K562 (cell line): ENCODE data around the gene STX1B. TPM values are rescaled to one million over a fixed set of nuclear protein-coding genes. Genes with fewer than 3 reads are reported as not detected.

Source experiments
- BRCA1 ChIP-seq, 2 experiments: fragments of 450-650 bp in 1 of 2; sonication (generic) in 1 of 2; formaldehyde crosslinking in 1 of 2; IDR thresholded peaks; 2 replicates each; pipeline versions ENCODE4 v1.5.0 to v1.6.1; 2017 to 2020; ENCODE audit warnings: mild to moderate bottlenecking in 1 of 2, missing genetic modification reagents in 1 of 2
- CHD2 ChIP-seq: IDR thresholded peaks from 2 replicates; pipeline ENCODE4 v1.6.1; 2011; ENCODE audit warnings: low read depth, low read length
- CREB1 ChIP-seq, 2 experiments: sonication (generic) in 1 of 2; formaldehyde crosslinking in 1 of 2; IDR thresholded peaks; 2 replicates each; pipeline versions ENCODE4 v1.6.1 to v1.8.0; 2012 to 2022; ENCODE audit warnings: inconsistent platforms in 1 of 2, mild to moderate bottlenecking in 1 of 2, missing genetic modification reagents in 1 of 2, moderate library complexity in 1 of 2
- HCFC1 ChIP-seq: IDR thresholded peaks from 2 replicates; pipeline ENCODE4 v1.6.1; 2012; ENCODE audit warnings: low read depth, low read length, improper control_type of control experiment
- HNRNPH1 ChIP-seq: fragments of 200-400 bp; formaldehyde crosslinking; optimal IDR thresholded peaks from 2 replicates; pipeline ENCODE3; 2017; ENCODE audit warnings: low read depth, mild to moderate bottlenecking, low read length, moderate library complexity
- L3MBTL2 ChIP-seq: fragments of 450-650 bp; IDR thresholded peaks from 2 replicates; pipeline ENCODE4 v1.6.1; 2016; ENCODE audit warnings: mild to moderate bottlenecking, moderate library complexity
- NFYB ChIP-seq: IDR thresholded peaks from 2 replicates; pipeline ENCODE4 v1.6.1; 2011; ENCODE audit warnings: mild to moderate bottlenecking, moderate library complexity; ENCODE audit not compliant: insufficient read length; ENCODE audit errors: extremely low read depth
- PCBP2 ChIP-seq: fragments of 200-400 bp; formaldehyde crosslinking; IDR thresholded peaks from 2 replicates; pipeline ENCODE4 v1.6.1; 2018; ENCODE audit warnings: low read length, low read depth, mild to moderate bottlenecking, moderate library complexity; ENCODE audit not compliant: poor library complexity, severe bottlenecking
- PTTG1 ChIP-seq: fragments of 450-650 bp; IDR thresholded peaks from 2 replicates; pipeline ENCODE4 v1.6.1; 2016; ENCODE audit warnings: low read depth, mild to moderate bottlenecking, missing genetic modification characterization, missing compliant biosample characterization
- RBFOX2 ChIP-seq: fragments of 200-400 bp; formaldehyde crosslinking; IDR thresholded peaks from 2 replicates; pipeline ENCODE4 v1.6.1; 2017; ENCODE audit warnings: low read depth, mild to moderate bottlenecking, low read length, moderate library complexity
- SRSF9 ChIP-seq: fragments of 200-400 bp; formaldehyde crosslinking; IDR thresholded peaks from 2 replicates; pipeline ENCODE4 v1.6.1; 2017; ENCODE audit warnings: low read depth, low read length, borderline replicate concordance
- ZFX ChIP-seq: sonication (generic); formaldehyde crosslinking; IDR thresholded peaks from 2 replicates; pipeline ENCODE4 v1.8.0; 2022; ENCODE audit warnings: mild to moderate bottlenecking, missing genetic modification reagents, moderate library complexity
- polyA plus RNA-seq, 8 experiments: library from polyadenylated mRNA; depleted of rRNA in 4 of 8; stranded (reverse) in 5 of 8; unstranded in 3 of 8; fragments of >200 nt; fragmentation: Nextera tagmentation in 2 of 8; fragmentation: Illumina TruSeq in 1 of 8; extraction: Ambion mirVana in 2 of 8; extraction: Trizol in 1 of 8; gene quantifications; 2 replicates each; pipeline versions ENCODE4 v1.2.1 to v1.2.3, GENCODE V29; 2011 to 2014; ENCODE audit warnings: inconsistent platforms in 1 of 8, missing spikeins in 1 of 8
- total RNA-seq, 7 experiments: library from RNA; depleted of rRNA in 6 of 7; stranded (reverse); fragments of >200 nt in 6 of 7; fragmentation: Illumina TruSeq in 2 of 7; extraction: Trizol in 2 of 7; gene quantifications; 2 replicates each; pipeline versions ENCODE4 v1.2.1 to v1.2.3, GENCODE V29; 2011 to 2021; ENCODE audit warnings: low replicate concordance in 1 of 7
- TF ChIP-seq, protein P1 (sequence below): fragments of 200-800 bp; sonication (Bioruptor generic); IDR thresholded peaks from 2 replicates; pipeline ENCODE4 v1.6.1; 2017; ENCODE audit warnings: missing genetic modification characterization, missing compliant biosample characterization
- TF ChIP-seq, protein P2 (sequence below): fragments of 250-450 bp; sonication (Bioruptor Pico); IDR thresholded peaks from 2 replicates; pipeline ENCODE4 v1.5.0; 2021
- TF ChIP-seq, protein P3 (sequence below), 3 experiments: fragments of 200-800 bp in 1 of 3; sonication (Bioruptor generic) in 1 of 3; sonication (generic) in 1 of 3; formaldehyde crosslinking in 1 of 3; IDR thresholded peaks; 2 replicates each; pipeline versions ENCODE4 v1.6.1 to v1.8.0; 2016 to 2022; ENCODE audit warnings: mild to moderate bottlenecking in 2 of 3, missing compliant biosample characterization in 2 of 3, missing genetic modification characterization in 2 of 3, missing genetic modification reagents in 1 of 3
- TF ChIP-seq, protein P4 (sequence below): IDR thresholded peaks from 2 replicates; pipeline ENCODE4 v1.6.1; 2011; ENCODE audit warnings: borderline replicate concordance, low read depth, mild to moderate bottlenecking, moderate library complexity, low read length; ENCODE audit not compliant: insufficient read depth, poor library complexity, severe bottlenecking
- TF ChIP-seq, protein P5 (sequence below): fragments of 250-450 bp; sonication (Bioruptor Pico); IDR thresholded peaks from 2 replicates; pipeline ENCODE4 v1.8.0; 2022; ENCODE audit warnings: inconsistent platforms, mild to moderate bottlenecking, moderate library complexity, borderline replicate concordance

The STX1B gene
- total and polyA plus RNA-seq, 9 of the 15 experiments (the other 6 are each of a cell fraction or from before 2014, with no cell fraction given): 0.07 to 2.5 (median 0.86) TPM

DNA sequence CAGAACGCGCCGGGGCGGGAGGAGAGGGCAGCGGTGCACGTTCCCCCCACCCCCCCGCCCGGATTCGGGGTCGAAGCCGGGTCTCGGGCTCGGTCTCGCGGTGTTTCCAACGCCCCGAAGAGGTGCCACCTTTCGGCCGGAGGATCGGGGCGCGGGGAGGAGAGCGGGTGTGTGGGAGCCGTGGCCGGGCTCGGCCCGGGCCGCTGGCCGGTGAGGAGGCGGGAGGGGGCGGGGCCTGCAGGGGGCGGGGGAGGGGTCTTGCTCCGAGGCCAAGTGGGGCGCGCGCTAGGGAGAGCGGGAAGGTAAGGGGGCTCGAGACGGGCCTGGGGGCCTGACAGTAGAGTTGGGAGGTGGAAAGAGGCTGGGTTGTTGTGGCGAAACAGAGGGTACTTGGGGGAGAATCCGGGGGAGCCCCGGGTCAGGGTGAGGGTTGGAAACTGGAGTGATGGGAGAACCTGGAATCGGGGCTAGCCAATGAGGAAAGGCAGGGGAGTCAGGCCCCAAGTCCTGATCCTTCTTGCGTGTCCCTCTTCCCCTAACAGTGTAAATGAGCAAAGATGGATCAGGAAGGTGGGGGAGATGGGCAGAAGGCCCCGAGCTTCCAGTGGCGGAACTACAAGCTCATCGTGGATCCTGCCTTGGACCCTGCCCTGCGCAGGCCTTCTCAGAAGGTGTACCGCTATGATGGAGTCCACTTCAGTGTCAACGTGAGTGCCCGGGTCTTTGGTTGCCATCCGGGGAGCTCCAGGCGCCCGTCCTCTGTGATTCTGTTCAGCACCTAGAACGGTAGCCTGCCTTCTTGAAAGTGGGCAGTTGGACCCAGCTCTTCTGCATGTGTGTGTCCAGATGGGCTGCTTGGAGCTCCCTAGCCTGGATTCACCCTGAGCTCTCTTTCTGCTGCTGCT, 52.0 kb downstream of the STX1B start (continued):
- TF ChIP-seq, protein P1, sequence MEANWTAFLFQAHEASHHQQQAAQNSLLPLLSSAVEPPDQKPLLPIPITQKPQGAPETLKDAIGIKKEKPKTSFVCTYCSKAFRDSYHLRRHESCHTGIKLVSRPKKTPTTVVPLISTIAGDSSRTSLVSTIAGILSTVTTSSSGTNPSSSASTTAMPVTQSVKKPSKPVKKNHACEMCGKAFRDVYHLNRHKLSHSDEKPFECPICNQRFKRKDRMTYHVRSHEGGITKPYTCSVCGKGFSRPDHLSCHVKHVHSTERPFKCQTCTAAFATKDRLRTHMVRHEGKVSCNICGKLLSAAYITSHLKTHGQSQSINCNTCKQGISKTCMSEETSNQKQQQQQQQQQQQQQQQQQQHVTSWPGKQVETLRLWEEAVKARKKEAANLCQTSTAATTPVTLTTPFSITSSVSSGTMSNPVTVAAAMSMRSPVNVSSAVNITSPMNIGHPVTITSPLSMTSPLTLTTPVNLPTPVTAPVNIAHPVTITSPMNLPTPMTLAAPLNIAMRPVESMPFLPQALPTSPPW (CRISPR knock-in tag): peak; percentile 91; the same call in 1 of the 2 replicates
- TF ChIP-seq RBFOX2 (peak; percentile 58), BRCA1 (IDR thresholded peaks at IDR 0.05) (no peak), BRCA1 (CRISPR knock-in tag; IDR thresholded peaks at IDR 0.05) (0 out of 2 replicates have a peak, but pooled peaks have one; percentile 60), NFYB (peak; percentile 16), CHD2 (peak; percentile 79; the same call in 1 of the 2 replicates), HCFC1 (0 out of 2 replicates have a peak, but pooled peaks have one; percentile 6), ZFX (CRISPR knock-in tag) (no peak), L3MBTL2 (no peak), HNRNPH1 (no peak), SRSF9 (no peak), PCBP2 (no peak), PTTG1 (tag) (no peak), CREB1 (IDR thresholded peaks at IDR 0.05) (no peak), CREB1 (CRISPR knock-in tag; IDR thresholded peaks at IDR 0.05) (no peak)
- TF ChIP-seq, protein P2, sequence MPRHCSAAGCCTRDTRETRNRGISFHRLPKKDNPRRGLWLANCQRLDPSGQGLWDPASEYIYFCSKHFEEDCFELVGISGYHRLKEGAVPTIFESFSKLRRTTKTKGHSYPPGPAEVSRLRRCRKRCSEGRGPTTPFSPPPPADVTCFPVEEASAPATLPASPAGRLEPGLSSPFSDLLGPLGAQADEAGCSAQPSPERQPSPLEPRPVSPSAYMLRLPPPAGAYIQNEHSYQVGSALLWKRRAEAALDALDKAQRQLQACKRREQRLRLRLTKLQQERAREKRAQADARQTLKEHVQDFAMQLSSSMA: no peak
- TF ChIP-seq, protein P3, sequence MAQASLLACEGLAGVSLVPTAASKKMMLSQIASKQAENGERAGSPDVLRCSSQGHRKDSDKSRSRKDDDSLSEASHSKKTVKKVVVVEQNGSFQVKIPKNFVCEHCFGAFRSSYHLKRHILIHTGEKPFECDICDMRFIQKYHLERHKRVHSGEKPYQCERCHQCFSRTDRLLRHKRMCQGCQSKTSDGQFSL (CRISPR knock-in tag; IDR thresholded peaks at IDR 0.05): no peak
- TF ChIP-seq, protein P3 (tag; IDR thresholded peaks at IDR 0.05): peak in 1 of 2 experiments; percentile 77; a peak in 2 of 4 replicates
- TF ChIP-seq, protein P4, sequence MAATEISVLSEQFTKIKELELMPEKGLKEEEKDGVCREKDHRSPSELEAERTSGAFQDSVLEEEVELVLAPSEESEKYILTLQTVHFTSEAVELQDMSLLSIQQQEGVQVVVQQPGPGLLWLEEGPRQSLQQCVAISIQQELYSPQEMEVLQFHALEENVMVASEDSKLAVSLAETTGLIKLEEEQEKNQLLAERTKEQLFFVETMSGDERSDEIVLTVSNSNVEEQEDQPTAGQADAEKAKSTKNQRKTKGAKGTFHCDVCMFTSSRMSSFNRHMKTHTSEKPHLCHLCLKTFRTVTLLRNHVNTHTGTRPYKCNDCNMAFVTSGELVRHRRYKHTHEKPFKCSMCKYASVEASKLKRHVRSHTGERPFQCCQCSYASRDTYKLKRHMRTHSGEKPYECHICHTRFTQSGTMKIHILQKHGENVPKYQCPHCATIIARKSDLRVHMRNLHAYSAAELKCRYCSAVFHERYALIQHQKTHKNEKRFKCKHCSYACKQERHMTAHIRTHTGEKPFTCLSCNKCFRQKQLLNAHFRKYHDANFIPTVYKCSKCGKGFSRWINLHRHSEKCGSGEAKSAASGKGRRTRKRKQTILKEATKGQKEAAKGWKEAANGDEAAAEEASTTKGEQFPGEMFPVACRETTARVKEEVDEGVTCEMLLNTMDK: peak; percentile 94
- TF ChIP-seq, protein P5, sequence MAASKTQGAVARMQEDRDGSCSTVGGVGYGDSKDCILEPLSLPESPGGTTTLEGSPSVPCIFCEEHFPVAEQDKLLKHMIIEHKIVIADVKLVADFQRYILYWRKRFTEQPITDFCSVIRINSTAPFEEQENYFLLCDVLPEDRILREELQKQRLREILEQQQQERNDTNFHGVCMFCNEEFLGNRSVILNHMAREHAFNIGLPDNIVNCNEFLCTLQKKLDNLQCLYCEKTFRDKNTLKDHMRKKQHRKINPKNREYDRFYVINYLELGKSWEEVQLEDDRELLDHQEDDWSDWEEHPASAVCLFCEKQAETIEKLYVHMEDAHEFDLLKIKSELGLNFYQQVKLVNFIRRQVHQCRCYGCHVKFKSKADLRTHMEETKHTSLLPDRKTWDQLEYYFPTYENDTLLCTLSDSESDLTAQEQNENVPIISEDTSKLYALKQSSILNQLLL (CRISPR knock-in tag): no peak
